Lower leg skin (tissue), 3 donors: Measurements from ENCODE around the gene OSBPL9.

ENCODE experiments used
- CTCF ChIP-seq, 3 donors: fragments of 450-650 bp; IDR thresholded peaks; one replicate each; pipeline ENCODE4 v1.5.1; 2016; ENCODE audit warnings: antibody characterized with exemption in 3 of 3, mild to moderate bottlenecking in 3 of 3, moderate library complexity in 2 of 3
- POLR2A ChIP-seq, 2 donors: fragments of 450-650 bp; IDR thresholded peaks; one replicate each; pipeline ENCODE4 v1.6.1; 2016 to 2017; ENCODE audit warnings: antibody characterized with exemption in 2 of 2, mild to moderate bottlenecking in 1 of 2, moderate library complexity in 1 of 2

GRCh38 chr1:51639694-51640093 lies 22.8 kb downstream of the OSBPL9 start:
- no peak for TF ChIP-seq POLR2A (IDR thresholded peaks at IDR 0.05)
- no peak for TF ChIP-seq CTCF (IDR thresholded peaks at IDR 0.05)
